Astrocyte of the spinal cord (primary cell): ENCODE measurements around the gene ENPP1.

Source experiments
- DNase-seq: peaks from one replicate; pipeline ENCODE4 v3.0.0; 2011; ENCODE audit warnings: low read depth, low spot score
- H3K4me3 ChIP-seq: 2 replicates; pipeline ENCODE4 v1.5.1; 2011; ENCODE audit warnings: low read depth, mild to moderate bottlenecking, low read length, moderate library complexity
- in situ Hi-C: cut with HindIII; loops from 2 replicates; pipeline ENCODE4 v1.10.0; 2017; ENCODE audit warnings: low sequenced_read_pairs
- TF ChIP-seq, protein P1 (sequence below): IDR thresholded peaks from 2 replicates; pipeline ENCODE4 v1.5.1; 2012; ENCODE audit warnings: low read depth, mild to moderate bottlenecking, low read length, inconsistent platforms

Gene ENPP1

DNA sequence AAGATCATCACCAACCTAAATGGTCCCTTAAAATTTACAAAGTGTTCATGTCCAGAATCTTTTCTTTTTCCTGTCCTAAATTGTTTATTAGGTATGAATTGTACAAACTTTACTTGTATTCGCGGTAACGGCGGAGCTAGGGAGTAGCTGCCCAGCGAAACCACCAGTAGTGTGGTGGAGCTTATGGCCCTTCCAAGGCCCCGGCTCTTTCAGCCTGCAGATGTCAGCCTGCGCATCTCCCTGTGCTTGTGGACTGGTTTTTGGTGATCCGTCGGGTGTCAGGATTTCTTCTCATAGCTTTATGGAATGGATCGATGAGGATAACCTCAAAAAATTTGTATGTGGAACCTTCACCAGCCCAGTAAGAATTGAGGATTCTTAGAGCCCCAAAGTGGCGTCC is 27.2 kb upstream of the ENPP1 start:
- TF ChIP-seq, protein P1, sequence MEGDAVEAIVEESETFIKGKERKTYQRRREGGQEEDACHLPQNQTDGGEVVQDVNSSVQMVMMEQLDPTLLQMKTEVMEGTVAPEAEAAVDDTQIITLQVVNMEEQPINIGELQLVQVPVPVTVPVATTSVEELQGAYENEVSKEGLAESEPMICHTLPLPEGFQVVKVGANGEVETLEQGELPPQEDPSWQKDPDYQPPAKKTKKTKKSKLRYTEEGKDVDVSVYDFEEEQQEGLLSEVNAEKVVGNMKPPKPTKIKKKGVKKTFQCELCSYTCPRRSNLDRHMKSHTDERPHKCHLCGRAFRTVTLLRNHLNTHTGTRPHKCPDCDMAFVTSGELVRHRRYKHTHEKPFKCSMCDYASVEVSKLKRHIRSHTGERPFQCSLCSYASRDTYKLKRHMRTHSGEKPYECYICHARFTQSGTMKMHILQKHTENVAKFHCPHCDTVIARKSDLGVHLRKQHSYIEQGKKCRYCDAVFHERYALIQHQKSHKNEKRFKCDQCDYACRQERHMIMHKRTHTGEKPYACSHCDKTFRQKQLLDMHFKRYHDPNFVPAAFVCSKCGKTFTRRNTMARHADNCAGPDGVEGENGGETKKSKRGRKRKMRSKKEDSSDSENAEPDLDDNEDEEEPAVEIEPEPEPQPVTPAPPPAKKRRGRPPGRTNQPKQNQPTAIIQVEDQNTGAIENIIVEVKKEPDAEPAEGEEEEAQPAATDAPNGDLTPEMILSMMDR, result no peak
- in situ Hi-C loops, result no loop called here
- no peak overlapping the region for H3K4me3 ChIP-seq
- DNase-seq, result no peak

DNA sequence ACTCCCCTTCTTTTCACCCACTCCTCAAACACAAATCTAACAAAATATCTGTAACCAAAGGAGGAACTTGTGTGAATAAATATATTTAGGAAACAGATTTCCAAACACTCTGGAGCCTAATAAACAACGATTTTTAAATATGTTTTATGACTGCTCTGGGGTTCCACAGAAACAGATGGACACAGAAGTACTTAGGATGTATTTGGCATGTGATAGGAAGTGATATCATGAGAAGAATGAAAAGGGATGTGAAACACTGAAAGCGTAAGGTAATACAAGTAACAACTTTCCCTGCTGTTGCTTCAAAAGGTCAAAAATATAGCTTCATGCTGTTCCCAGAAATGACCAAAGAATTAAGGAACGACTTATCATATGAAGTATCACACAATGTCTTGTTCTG is 26.1 kb upstream of the ENPP1 start:
- TF ChIP-seq, protein P1, result no peak
- in situ Hi-C loops, result no loop called here
- H3K4me3 ChIP-seq, result no peak overlapping the region
- DNase-seq, result no peak

DNA sequence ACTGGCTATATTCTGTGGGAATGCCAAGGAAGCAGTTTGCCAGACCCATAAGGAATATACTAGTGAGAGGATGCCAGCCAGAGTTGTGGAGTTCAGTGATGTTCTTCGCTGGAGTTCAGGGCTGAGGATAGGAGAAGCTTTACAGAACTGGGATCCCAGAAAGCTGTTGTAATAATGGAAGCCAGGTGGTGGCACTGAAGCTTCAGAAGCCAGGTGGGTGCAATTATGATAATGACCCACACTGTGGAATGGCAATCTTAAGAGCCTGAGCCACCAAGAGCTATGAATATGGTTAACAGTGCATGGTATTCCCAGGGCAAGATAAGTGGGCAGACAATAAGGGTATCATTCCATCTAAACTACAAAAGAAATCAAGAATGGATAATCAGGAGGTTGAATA is 25.1 kb upstream of the ENPP1 start:
- no peak for DNase-seq
- TF ChIP-seq, protein P1, result no peak
- H3K4me3 ChIP-seq, result no peak overlapping the region
- in situ Hi-C loops, result no loop called here

DNA sequence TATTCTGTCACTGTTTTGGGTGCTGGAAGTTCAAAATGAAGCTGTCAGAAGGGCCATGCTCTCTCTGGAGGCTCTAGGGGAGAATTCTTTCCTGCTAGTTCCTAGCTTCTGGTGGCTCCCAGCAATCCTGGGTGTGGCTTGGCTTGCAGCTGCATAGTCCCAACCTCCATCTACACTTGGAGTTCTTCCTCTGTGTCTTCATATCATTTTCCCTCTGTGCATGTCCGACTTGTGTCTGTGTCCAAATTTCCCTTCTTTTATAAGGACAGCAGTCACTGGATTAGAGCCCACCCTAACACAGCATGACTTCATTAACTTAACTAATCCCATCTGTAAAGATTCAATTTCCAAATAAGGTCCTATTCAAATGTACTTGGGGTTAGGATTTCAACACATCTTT is 23.3 kb upstream of the ENPP1 start:
- TF ChIP-seq, protein P1, result no peak
- in situ Hi-C loops, result no loop called here
- no peak overlapping the region for H3K4me3 ChIP-seq
- no peak for DNase-seq

DNA sequence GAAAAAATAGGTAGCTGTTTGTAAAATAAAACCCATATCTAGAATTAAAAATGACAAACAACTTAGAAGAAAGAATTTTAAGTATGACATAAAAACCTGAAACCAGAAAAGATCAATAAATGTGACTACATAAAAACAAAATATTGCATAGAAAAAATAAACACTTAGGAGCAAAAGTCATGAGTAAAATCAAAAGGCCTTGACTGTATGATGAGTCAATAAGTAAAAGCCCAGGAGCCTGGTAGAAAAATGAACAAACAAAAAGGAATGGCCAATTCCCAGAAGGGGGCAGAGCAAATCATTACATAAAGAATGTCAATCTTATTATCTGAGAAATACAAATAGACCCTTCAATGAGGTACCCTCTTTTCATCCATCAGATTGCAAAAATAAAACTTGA is 20.7 kb upstream of the ENPP1 start:
- DNase-seq, result peak; percentile 22
- no peak overlapping the region for H3K4me3 ChIP-seq
- TF ChIP-seq, protein P1, result no peak
- in situ Hi-C loops, result no loop called here

DNA sequence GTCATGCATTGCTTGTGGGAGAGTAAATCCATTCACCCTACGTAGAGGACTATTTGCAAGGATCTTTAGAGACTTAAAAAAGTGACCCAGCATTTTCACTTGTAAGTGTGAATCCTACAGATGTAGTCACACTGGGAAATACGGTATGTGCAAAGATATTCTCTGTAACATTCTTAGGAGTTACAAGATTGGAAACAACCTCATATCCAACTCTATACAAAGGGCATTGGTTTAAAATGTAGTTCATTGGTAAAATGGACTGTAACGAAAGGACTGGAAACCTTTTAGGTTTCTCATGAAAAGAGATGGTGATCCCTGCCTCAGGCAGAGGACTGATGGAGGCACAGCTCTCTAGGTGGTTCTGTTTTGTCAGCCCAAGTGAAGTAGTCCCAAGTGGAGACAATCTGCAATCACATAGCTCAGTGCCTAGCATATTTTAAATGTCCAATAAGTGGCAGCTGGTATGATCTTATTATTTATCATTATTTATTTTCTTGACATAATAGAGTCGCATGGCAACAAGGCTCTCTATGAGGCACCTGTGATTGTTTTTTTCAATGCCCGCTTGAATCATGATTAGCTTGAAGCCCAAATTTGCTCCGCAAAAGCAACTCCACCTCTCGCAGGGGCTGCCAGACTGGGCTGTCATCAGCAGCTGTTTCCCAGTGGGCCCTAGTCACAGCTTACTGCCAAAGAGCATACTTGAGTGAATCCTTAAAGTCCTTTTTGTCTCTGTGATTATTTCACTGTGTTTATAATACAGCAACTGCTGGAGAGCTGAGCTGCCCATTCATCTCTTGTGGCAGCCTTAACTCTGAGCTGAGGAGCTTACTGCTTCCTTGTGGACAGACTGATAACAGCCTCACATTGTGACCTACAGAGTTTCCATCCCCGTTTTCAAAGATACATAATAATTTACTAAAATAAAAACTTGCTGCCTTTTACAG is 19.8 kb upstream of the ENPP1 start:
- in situ Hi-C loops, result no loop called here
- peak; percentile 34 for DNase-seq
- TF ChIP-seq, protein P1, result peak; percentile 35
- no peak overlapping the region for H3K4me3 ChIP-seq
